Duodenal mucosa (tissue), 2 donors: ENCODE data around the gene USH2A.

ENCODE experiments used
- H3K27ac ChIP-seq: one replicate; pipeline ENCODE4 v1.7.0; 2013; ENCODE audit warnings: low read depth, low read length
- H3K27me3 ChIP-seq, 2 donors: one replicate each; pipeline ENCODE4 v1.7.0; 2013; ENCODE audit warnings: low read length in 2 of 2, control low read depth in 1 of 2; ENCODE audit not compliant: insufficient read depth in 2 of 2, control insufficient read depth in 1 of 2
- H3K36me3 ChIP-seq, 2 donors: one replicate each; pipeline ENCODE4 v1.7.0; 2013; ENCODE audit warnings: low read length in 2 of 2, control low read depth in 1 of 2; ENCODE audit not compliant: insufficient read depth in 2 of 2, control insufficient read depth in 1 of 2
- H3K4me1 ChIP-seq, 2 donors: one replicate each; pipeline ENCODE4 v1.7.0; 2013; ENCODE audit warnings: low read length in 2 of 2, control low read depth in 1 of 2; ENCODE audit not compliant: insufficient read depth in 2 of 2, control insufficient read depth in 1 of 2
- H3K4me3 ChIP-seq, 2 donors: one replicate each; pipeline ENCODE4 v1.7.0; 2013; ENCODE audit warnings: low read length in 2 of 2, low read depth in 1 of 2
- H3K9ac ChIP-seq, 2 donors: one replicate each; pipeline ENCODE4 v1.7.0; 2013; ENCODE audit warnings: low read length in 2 of 2, low read depth in 1 of 2
- H3K9me3 ChIP-seq, 2 donors: one replicate each; pipeline ENCODE4 v1.7.0; 2013; ENCODE audit warnings: low read length in 2 of 2, control low read depth in 1 of 2; ENCODE audit not compliant: control insufficient read depth in 1 of 2

Gene USH2A

GRCh38 chr1:215957663-215958062, 465.6 kb downstream of the USH2A start:
- Histone ChIP-seq H3K9me3 (no peaks in the 10 kb centered on the region), H3K36me3 (no peaks in the 10 kb centered on the region), H3K4me3 (no peak overlapping the region), H3K27me3 (no peaks in the 10 kb centered on the region), H3K9ac (no peak overlapping the region), H3K4me1 (no peaks in the 10 kb centered on the region), H3K27ac (no peak overlapping the region)

DNA sequence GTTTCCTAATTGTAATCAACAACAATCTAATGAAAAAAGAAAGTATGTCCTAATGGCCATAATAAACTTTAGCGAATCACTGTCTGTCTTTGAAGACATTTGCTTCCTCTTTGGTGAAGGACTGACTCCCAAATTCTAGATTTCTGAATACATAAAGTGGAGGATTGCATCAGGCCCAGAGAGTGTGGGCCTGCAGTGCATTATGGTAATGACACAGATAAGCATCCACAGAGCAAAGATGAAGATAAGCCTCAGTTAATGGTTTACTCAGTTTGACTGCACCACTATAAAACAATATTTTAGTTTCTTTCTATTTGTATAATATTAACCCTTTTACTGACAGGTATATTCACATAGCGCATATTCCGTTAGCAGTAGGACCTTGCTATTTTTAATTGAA, 490.7 kb downstream of the USH2A start:
- H3K9me3 ChIP-seq: no peaks in the 10 kb centered on the region
- no peak overlapping the region for H3K4me3 ChIP-seq
- H3K9ac ChIP-seq: no peak overlapping the region
- no peaks in the 10 kb centered on the region for H3K4me1 ChIP-seq
- no peak overlapping the region for H3K27ac ChIP-seq
- H3K36me3 ChIP-seq: no peaks in the 10 kb centered on the region
- H3K27me3 ChIP-seq: no peaks in the 10 kb centered on the region

- H3K36me3 ChIP-seq: no peaks in the 10 kb centered on the region
- no peak overlapping the region for H3K27ac ChIP-seq
- no peaks in the 10 kb centered on the region for H3K4me1 ChIP-seq
- H3K9me3 ChIP-seq: no peaks in the 10 kb centered on the region
- H3K4me3 ChIP-seq: no peak overlapping the region
- no peak overlapping the region for H3K9ac ChIP-seq
- H3K27me3 ChIP-seq: no peaks in the 10 kb centered on the region
Observed at GRCh38 chr1:215926670-215927069, 496.6 kb downstream of the USH2A start.

DNA sequence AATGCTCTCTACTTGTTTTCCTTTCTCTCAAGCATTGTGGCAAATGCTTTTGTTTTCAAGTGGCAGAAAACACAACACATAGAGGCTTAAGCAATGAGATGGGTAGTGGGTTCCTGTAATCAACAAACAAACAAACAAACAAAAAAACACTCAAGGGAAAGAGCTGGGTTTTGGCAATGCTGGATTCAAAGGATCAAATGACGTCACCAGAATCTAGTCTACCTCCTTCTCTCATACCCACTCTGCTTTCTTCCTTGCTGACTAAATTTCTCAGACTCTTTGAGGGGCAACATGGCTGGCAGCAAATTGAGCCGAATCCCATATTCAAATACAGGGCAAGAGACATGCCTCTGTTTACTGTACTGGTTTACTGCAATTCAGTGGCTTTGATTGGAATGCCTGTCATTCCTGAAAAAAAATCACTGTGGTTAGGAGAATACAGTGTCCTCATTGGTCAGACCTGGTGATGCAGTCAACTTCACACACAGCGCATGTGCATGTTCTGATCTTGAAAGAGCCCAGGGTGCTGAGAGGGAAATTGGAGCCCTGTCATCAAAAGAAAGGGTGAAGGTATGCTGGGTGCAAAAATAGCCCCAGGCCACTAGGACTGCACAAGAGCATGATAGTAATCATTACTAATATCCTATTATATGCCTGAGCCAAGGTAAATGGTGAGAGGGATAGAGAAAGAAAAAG, 500.0 kb downstream of the USH2A start:
- no peak overlapping the region for H3K27ac ChIP-seq
- no peak overlapping the region for H3K9ac ChIP-seq
- H3K4me1 ChIP-seq: no peaks in the 10 kb centered on the region
- no peaks in the 10 kb centered on the region for H3K27me3 ChIP-seq
- no peak overlapping the region for H3K4me3 ChIP-seq
- H3K36me3 ChIP-seq: no peaks in the 10 kb centered on the region
- no peaks in the 10 kb centered on the region for H3K9me3 ChIP-seq

DNA sequence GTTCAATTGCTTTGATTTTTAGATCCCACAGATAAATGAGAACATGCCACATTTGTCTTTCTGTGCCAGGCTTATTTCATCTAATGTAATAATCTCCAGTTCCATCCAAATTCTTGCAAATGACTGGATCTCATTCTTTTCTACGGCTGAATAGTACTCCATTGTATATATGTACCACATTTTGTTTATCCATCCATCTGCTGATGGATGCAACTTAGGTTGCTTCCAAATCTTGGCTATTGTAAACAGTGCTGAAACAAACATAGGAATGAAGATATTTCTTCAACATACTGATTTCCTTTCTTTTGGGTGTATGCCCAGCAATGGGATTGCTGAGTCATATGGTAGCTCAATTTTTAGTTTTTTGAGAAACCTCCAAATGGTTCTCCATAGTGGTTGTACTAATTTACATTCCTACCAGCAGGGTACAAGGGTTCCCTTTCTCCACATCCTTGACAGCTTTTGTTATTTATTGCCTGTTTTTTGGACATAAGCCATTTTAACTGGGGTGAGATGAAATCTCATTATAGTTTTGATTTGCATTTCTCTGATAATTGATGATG, 511.8 kb downstream of the USH2A start:
- Histone ChIP-seq H3K27me3 (no peaks in the 10 kb centered on the region), H3K4me3 (no peak overlapping the region), H3K27ac (no peak overlapping the region), H3K9ac (no peak overlapping the region), H3K9me3 (no peaks in the 10 kb centered on the region), H3K4me1 (no peaks in the 10 kb centered on the region), H3K36me3 (no peaks in the 10 kb centered on the region)

DNA sequence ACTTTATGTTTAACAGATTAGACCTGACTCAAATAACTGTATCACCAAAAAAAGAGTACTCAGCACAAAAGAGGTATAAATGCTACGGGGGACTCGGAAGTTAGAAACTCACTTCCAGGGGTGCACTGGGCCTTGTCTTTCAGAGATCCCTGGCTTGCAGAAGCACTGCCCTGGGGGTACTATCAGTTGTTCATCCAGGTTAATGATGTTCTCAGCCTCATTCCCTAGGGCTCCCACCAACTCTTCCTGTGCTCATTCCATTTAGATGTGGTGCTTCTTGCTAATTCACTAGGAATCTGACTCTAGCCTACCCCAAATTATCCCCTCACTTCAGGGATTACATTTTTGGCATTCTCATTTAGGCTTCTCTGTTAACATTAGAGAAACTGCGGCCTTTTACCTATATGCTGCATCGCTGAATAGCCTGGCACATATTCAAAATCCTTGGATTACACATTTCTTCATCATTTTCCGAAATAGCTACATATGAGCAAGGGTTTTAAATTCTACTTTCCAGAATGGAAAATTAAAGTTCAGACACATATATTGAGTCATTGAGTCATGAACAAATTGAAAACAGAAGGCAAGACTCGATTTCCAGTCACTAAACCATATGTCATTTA, 517.6 kb downstream of the USH2A start:
- H3K4me3 ChIP-seq: no peak overlapping the region
- H3K36me3 ChIP-seq: no peaks in the 10 kb centered on the region
- H3K27ac ChIP-seq: no peak overlapping the region
- no peaks in the 10 kb centered on the region for H3K27me3 ChIP-seq
- H3K9me3 ChIP-seq: no peaks in the 10 kb centered on the region
- no peaks in the 10 kb centered on the region for H3K4me1 ChIP-seq
- H3K9ac ChIP-seq: no peak overlapping the region

DNA sequence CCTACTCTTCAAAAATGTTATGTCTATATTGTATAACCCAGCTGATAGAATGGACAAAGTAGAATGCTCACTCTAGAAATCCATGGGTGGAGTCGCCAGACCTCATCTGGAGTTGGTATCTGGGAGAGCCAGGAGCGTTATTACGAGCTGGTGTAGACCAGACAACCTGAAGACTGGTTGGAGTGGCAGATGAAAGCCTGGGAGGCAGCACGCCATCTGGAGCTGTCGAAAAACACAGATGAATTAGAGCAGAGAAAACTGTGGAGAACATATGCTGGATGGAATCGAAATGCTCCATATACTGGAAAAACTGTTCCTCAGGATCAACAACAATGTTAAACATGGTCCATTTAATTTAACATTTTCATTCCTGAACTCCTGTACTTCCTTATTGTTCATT, 522.6 kb downstream of the USH2A start:
- Histone ChIP-seq H3K36me3 (no peaks in the 10 kb centered on the region), H3K4me3 (no peak overlapping the region), H3K27me3 (no peaks in the 10 kb centered on the region), H3K4me1 (no peaks in the 10 kb centered on the region), H3K27ac (no peak overlapping the region), H3K9me3 (no peaks in the 10 kb centered on the region), H3K9ac (no peak overlapping the region)

DNA sequence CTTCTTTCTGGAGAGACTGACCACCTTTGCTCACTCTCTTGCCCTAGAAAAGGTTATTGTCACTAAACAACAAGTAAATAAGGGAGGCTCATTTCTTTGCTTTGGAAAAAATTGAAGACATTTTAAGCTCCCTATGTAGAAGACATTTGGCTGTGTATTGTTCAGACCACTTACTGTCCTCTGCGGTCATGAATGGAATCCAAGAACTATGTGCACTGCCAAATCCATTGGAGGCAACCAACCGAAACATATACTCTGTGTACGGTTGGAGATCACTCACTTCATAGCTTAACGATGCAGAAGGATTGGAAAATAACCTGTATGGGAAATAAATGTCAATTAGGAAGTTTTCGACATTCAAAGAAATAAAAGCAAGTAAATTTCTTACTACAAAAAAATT, 523.3 kb downstream of the USH2A start:
- Histone ChIP-seq H3K9ac (no peak overlapping the region), H3K27me3 (no peaks in the 10 kb centered on the region), H3K4me1 (no peaks in the 10 kb centered on the region), H3K27ac (no peak overlapping the region), H3K36me3 (no peaks in the 10 kb centered on the region), H3K9me3 (no peaks in the 10 kb centered on the region), H3K4me3 (no peak overlapping the region)

DNA sequence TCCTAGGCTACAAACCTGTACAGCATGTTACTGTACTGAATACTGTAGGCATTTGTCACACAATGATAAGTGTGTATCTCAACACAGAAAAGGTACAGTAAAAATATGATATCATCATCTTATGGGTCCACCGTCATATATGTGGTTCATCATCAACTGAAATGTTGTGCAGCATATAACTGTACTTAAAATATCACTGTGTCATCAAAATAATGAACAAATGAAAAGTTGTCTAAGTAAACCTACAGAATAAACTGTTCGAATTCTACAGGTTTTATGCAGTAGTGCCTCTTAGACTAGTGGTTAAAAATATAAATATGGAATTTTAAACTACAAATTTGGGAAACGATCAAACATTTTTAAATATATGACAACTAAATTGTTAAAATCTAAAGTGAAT, 527.4 kb downstream of the USH2A start:
- Histone ChIP-seq H3K4me1 (no peaks in the 10 kb centered on the region), H3K27ac (no peak overlapping the region), H3K36me3 (no peaks in the 10 kb centered on the region), H3K27me3 (no peaks in the 10 kb centered on the region), H3K9ac (no peak overlapping the region), H3K9me3 (no peaks in the 10 kb centered on the region), H3K4me3 (no peak overlapping the region)

DNA sequence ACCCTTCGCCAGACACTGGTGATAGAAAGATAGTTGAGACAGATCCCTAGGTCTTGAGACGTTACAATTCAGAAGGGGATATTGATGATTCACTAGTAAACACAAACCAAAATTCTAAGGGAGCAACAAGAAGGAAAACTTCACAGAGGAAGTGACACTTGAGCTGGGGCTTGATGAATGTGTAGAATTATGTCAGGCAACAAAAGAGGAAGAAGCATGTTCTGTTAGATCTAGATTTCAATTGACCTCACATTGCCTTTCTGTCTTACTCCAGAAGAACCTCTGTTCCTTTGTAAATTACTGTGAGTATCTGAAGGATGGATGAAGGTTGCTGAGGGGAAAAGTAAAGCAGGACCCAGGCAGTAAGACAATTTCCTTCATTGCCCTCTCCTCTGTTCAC, 528.0 kb downstream of the USH2A start:
- no peak overlapping the region for H3K9ac ChIP-seq
- no peaks in the 10 kb centered on the region for H3K36me3 ChIP-seq
- H3K9me3 ChIP-seq: no peaks in the 10 kb centered on the region
- H3K27me3 ChIP-seq: no peaks in the 10 kb centered on the region
- H3K4me3 ChIP-seq: no peak overlapping the region
- H3K27ac ChIP-seq: no peak overlapping the region
- no peaks in the 10 kb centered on the region for H3K4me1 ChIP-seq
